ENCODE results near the gene KIAA1143. TPM values are rescaled to one million over a fixed set of nuclear protein-coding genes. Genes with fewer than 3 reads are reported as not detected.

The KIAA1143 gene
- total RNA-seq, result 14.0 TPM

DNA sequence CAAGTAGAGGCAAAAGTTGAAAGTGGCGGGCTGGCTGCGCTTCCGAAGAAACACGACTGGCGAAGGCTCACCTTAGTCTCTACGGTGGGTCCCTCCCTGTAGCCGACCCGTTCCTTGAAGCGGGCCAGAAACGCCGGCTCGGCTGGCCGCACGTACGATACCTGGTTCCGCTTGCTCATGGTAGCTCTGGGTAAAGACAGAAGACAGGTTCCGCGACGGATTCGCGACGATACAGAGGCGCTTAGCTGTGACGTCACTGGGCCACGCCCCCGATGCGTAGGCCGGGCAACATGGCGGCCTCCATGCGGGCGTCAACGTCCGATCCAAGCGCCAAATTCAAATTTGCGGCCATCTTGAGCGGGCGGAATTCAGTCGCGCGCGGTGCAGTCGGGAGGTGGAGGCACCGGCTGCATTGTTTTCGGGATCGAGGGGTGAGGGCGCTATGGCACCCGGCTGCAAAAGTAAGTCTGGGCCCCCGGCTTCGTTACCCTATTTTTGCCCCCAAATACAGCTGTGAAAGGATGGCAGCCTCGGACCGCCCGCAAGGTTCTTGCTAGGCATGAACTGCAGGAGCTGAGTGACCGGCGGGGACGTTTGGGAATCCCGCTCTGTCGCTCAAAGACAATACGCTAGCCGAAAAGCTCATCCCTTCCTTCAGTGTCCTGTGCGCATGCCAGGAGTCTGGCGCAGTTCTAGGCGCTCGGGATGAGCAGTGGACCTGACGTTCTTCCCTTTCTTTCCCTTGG lies at the start of gene KIAA1143, which contains the start of gene KIF15:
KIAA1143 (minus strand) TSS at position 196 of the 746 bp plus-strand sequence; CDS start at position 179, 17 bp downstream.
KIF15 (plus strand) TSS at position 371 of the 746 bp plus-strand sequence; CDS start at position 443, 72 bp downstream.
- peak; percentile 90 to 92 for TF ChIP-seq POLR2AphosphoS5 (IDR thresholded peaks at IDR 0.05; ENCODE audit: insufficient read depth in 1 of 2, low read depth in 1 of 2)
- TF ChIP-seq POLR2A (IDR thresholded peaks at IDR 0.05), result no peak
- TF ChIP-seq, protein P1, sequence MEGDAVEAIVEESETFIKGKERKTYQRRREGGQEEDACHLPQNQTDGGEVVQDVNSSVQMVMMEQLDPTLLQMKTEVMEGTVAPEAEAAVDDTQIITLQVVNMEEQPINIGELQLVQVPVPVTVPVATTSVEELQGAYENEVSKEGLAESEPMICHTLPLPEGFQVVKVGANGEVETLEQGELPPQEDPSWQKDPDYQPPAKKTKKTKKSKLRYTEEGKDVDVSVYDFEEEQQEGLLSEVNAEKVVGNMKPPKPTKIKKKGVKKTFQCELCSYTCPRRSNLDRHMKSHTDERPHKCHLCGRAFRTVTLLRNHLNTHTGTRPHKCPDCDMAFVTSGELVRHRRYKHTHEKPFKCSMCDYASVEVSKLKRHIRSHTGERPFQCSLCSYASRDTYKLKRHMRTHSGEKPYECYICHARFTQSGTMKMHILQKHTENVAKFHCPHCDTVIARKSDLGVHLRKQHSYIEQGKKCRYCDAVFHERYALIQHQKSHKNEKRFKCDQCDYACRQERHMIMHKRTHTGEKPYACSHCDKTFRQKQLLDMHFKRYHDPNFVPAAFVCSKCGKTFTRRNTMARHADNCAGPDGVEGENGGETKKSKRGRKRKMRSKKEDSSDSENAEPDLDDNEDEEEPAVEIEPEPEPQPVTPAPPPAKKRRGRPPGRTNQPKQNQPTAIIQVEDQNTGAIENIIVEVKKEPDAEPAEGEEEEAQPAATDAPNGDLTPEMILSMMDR (IDR thresholded peaks at IDR 0.05), result no peak
- Histone ChIP-seq H3K4me3 (peak within 1 kb of the TSS; percentile 71 to 80), H3K27me3 (no peaks in the 10 kb centered on the region), H3K27ac (peak within 1 kb of the TSS; percentile 68), H3K9me3 (no peaks in the 10 kb centered on the region), H3K36me3 (peaks cover 0 to 6% of the 10 kb centered on the region in 2 donors), H3K4me1 (peaks cover 15% of the 10 kb centered on the region)
- intact Hi-C loops (cut with DNase I), result no loop called here
- DNase-seq (ENCODE audit: extremely low spot score in 2 of 2), result peak in 1 of 2 donors; percentile 96

DNA sequence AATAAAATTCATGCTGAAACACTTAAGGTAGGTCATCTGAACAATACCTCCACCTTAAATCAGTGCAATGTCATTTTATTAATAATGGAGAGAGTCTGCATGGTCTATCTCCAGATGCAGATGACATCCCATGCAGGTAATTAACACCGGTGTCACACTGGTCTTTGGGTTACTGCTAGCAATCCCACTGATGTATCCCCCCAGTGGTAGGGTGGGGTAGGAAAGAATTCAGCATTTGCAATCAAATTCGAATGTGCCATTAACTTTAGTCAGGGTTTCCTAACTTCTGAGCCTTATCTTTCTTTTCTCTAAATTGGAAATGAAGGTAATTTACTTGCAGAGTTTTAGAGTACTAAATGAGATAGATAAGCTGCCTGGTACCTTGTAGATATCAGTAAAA lies 44.5 kb upstream of the KIAA1143 start:
- Histone ChIP-seq H3K27me3 (no peaks in the 10 kb centered on the region), H3K36me3 (no peaks in the 10 kb centered on the region), H3K9me3 (no peaks in the 10 kb centered on the region), H3K4me1 (no peaks in the 10 kb centered on the region), H3K4me3 (no peak overlapping the region), H3K27ac (no peak overlapping the region)
- intact Hi-C loops (cut with DNase I), result no loop called here
- TF ChIP-seq POLR2A (IDR thresholded peaks at IDR 0.05) (no peak), POLR2AphosphoS5 (IDR thresholded peaks at IDR 0.05; ENCODE audit: insufficient read depth in 1 of 2, low read depth in 1 of 2) (no peak)
- TF ChIP-seq, protein P1 (IDR thresholded peaks at IDR 0.05), result no peak
- no peak for DNase-seq (ENCODE audit: extremely low spot score in 2 of 2)

DNA sequence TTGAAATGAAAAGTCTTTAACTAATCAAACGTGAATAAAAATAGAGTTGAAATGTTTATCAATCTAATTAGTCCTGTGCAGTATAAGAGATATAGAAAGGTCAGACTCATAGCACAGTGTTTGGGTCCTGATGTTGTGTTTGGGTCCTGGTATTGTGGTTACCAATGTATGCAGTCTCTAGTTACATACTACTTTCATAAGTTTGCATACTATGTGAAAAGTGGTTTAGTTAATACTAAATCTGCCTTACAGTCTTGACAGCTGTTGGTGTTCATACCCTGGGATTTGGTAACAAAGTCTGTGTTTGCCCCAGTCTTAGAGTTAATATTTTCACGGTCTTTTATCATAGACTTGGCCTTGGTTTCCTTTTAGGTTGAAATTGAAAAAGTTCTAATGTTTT lies 41.9 kb upstream of the KIAA1143 start:
- Histone ChIP-seq H3K27ac (no peak overlapping the region), H3K27me3 (no peaks in the 10 kb centered on the region), H3K9me3 (no peaks in the 10 kb centered on the region), H3K36me3 (no peaks in the 10 kb centered on the region), H3K4me1 (no peaks in the 10 kb centered on the region), H3K4me3 (no peak overlapping the region)
- TF ChIP-seq, protein P1 (IDR thresholded peaks at IDR 0.05), result no peak
- no peak for TF ChIP-seq POLR2A (IDR thresholded peaks at IDR 0.05)
- no peak for TF ChIP-seq POLR2AphosphoS5 (IDR thresholded peaks at IDR 0.05; ENCODE audit: insufficient read depth in 1 of 2, low read depth in 1 of 2)
- DNase-seq (ENCODE audit: extremely low spot score in 2 of 2), result no peak
- intact Hi-C loops (cut with DNase I), result no loop called here

DNA sequence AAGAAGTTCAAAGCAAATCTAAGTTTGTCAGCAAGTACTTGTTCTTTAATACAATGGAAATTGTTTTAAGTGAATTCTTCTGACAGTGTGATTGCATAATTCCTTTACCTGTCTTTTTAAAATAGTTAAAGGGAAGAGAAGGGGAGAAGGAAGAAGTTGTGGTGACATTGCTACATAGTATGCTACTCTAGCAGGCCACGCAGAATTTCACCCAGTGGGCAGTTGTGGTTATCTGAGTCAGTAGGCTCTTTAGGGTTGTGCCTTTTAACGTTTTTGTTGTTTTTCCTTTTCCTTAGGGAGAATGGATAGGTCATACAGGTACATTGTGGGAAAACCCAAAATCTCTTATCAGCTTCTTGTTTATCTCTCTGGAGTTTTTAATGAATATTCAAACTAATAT lies 40.6 kb upstream of the KIAA1143 start:
- H3K4me3 ChIP-seq, result no peak overlapping the region
- intact Hi-C loops (cut with DNase I), result no loop called here
- no peak for DNase-seq (ENCODE audit: extremely low spot score in 2 of 2)
- no peaks in the 10 kb centered on the region for H3K4me1 ChIP-seq
- H3K36me3 ChIP-seq, result no peaks in the 10 kb centered on the region
- no peak overlapping the region for H3K27ac ChIP-seq
- TF ChIP-seq POLR2A (IDR thresholded peaks at IDR 0.05) (no peak), POLR2AphosphoS5 (IDR thresholded peaks at IDR 0.05; ENCODE audit: insufficient read depth in 1 of 2, low read depth in 1 of 2) (no peak)
- TF ChIP-seq, protein P1 (IDR thresholded peaks at IDR 0.05), result no peak
- no peaks in the 10 kb centered on the region for H3K9me3 ChIP-seq
- no peaks in the 10 kb centered on the region for H3K27me3 ChIP-seq

DNA sequence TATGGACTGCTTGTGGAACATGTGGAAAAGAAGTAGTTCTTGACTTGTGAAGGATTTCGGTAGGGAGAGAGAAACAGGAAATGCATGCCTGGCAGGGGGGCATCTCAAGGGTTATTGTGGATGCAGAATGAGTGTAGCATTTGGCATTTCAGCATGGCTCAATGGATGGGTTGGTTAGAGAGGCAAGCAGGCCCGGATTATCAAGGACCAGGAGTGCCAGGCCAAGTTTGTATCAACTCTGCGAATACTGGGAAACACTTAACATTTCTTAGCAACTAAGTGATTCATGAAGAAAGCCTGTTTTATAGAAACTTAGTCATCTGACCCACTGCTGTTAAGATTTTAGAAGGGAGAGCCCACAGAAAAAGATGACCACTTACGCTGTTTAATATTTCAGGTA lies 33.8 kb upstream of the KIAA1143 start:
- Histone ChIP-seq H3K27ac (no peak overlapping the region), H3K4me3 (no peak overlapping the region), H3K9me3 (no peaks in the 10 kb centered on the region), H3K36me3 (no peaks in the 10 kb centered on the region), H3K4me1 (no peaks in the 10 kb centered on the region), H3K27me3 (no peaks in the 10 kb centered on the region)
- no peak for DNase-seq (ENCODE audit: extremely low spot score in 2 of 2)
- intact Hi-C loops (cut with DNase I), result no loop called here
- TF ChIP-seq POLR2A (IDR thresholded peaks at IDR 0.05) (no peak), POLR2AphosphoS5 (IDR thresholded peaks at IDR 0.05; ENCODE audit: insufficient read depth in 1 of 2, low read depth in 1 of 2) (no peak)
- TF ChIP-seq, protein P1 (IDR thresholded peaks at IDR 0.05), result no peak

All from vagina (tissue), 2 donors.